Peyer's patch (tissue), 4 donors: ENCODE data around the gene BICD2.

ENCODE experiments used
- CTCF ChIP-seq, 6 experiments: fragments of 450-650 bp in 4 of 6; fragments of 200-600 bp in 2 of 6; sonication (generic) in 1 of 6; IDR thresholded peaks; one replicate each; pipeline ENCODE4 v1.5.1; 2017 to 2019; ENCODE audit warnings: antibody characterized with exemption in 6 of 6, mild to moderate bottlenecking in 3 of 6, moderate library complexity in 1 of 6
- POLR2A ChIP-seq, 2 donors: fragments of 450-650 bp; IDR thresholded peaks; one replicate each; pipeline ENCODE4 v1.5.1; 2017; ENCODE audit warnings: antibody characterized with exemption in 2 of 2, mild to moderate bottlenecking in 2 of 2, moderate library complexity in 2 of 2

DNA sequence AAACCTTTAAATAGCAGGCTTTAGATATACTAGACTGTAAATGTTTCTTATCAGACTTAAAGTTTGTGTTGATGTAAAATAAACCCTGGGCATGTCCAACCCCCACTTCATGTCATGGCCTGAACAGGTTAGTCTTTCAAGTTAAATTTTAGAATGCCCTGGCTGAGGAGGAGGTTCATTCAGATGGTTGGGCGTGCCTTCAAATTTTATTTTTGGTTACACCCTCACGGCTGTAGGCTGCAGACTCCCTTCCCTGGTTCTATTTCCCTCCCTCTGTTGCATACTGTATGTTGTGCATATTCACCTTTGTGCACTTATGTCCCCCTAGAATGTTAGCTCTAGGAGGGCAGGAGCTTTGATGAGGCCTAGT, 5.3 kb upstream of the BICD2 start:
- no peak for TF ChIP-seq CTCF (IDR thresholded peaks at IDR 0.05)
- TF ChIP-seq POLR2A (IDR thresholded peaks at IDR 0.05): no peak
